GM12864 (cell line): ENCODE measurements around the gene DDR1.

Experiments used
- DNase-seq: peaks from one replicate; pipeline ENCODE4 v3.0.0-alpha.2; 2011; ENCODE audit warnings: low read depth
- H3K4me3 ChIP-seq: 2 replicates; pipeline ENCODE4 v1.5.1; 2011; ENCODE audit warnings: mild to moderate bottlenecking, low read depth, low read length, control low read depth
- TF ChIP-seq, protein P1 (sequence below): IDR thresholded peaks from 2 replicates; pipeline ENCODE4 v1.5.1; 2011; ENCODE audit warnings: low read depth, mild to moderate bottlenecking, moderate library complexity, low read length, control low read depth, inconsistent platforms; ENCODE audit errors: missing control alignments

The DDR1 gene

DNA sequence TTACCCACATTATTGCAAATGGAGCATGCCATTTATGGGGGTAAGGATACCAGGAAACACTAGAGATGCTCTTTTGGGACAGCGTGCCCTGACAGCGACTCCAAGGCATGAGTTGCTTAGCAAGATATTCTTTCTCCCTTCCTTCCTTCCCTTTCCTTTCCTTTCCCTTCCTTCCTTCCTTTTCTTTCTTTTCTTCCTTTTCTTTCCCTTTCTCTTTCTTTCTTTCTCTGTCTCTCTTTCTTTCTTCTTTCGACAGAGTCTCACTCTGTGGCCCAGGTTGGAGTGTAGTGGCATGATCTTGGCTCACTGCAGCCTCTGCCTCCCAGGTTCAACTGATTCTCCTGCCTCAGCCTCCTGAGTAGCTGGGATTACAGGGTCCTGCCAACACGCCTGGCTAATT, 59.7 kb downstream of the DDR1 start:
- TF ChIP-seq, protein P1, sequence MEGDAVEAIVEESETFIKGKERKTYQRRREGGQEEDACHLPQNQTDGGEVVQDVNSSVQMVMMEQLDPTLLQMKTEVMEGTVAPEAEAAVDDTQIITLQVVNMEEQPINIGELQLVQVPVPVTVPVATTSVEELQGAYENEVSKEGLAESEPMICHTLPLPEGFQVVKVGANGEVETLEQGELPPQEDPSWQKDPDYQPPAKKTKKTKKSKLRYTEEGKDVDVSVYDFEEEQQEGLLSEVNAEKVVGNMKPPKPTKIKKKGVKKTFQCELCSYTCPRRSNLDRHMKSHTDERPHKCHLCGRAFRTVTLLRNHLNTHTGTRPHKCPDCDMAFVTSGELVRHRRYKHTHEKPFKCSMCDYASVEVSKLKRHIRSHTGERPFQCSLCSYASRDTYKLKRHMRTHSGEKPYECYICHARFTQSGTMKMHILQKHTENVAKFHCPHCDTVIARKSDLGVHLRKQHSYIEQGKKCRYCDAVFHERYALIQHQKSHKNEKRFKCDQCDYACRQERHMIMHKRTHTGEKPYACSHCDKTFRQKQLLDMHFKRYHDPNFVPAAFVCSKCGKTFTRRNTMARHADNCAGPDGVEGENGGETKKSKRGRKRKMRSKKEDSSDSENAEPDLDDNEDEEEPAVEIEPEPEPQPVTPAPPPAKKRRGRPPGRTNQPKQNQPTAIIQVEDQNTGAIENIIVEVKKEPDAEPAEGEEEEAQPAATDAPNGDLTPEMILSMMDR = no peak
- DNase-seq = no peak
- H3K4me3 ChIP-seq = no peak overlapping the region

GRCh38 chr6:30945281-30945680, 61.0 kb downstream of the DDR1 start:
- no peak overlapping the region for H3K4me3 ChIP-seq
- DNase-seq = no peak
- TF ChIP-seq, protein P1 = no peak

GRCh38 chr6:30947231-30947630, 62.9 kb downstream of the DDR1 start:
- no peak for DNase-seq
- H3K4me3 ChIP-seq = no peak overlapping the region
- TF ChIP-seq, protein P1 = no peak

GRCh38 chr6:30948811-30949210, 64.5 kb downstream of the DDR1 start:
- TF ChIP-seq, protein P1 = no peak
- no peak for DNase-seq
- no peak overlapping the region for H3K4me3 ChIP-seq
